Transverse colon (tissue), 3 donors: Measurements from ENCODE around the gene ANK3.

Experiments
- EP300 ChIP-seq: sonication (generic); formaldehyde crosslinking; IDR thresholded peaks from one replicate; pipeline ENCODE4 v1.6.1; 2017; ENCODE audit warnings: antibody characterized with exemption, low read depth
- POLR2A ChIP-seq: fragments of 450-650 bp; IDR thresholded peaks from one replicate; pipeline ENCODE4 v1.6.1; 2016; ENCODE audit warnings: antibody characterized with exemption, mild to moderate bottlenecking, moderate library complexity
- TF ChIP-seq, protein P1 (sequence below), 5 experiments: fragments of 200-600 bp in 3 of 5; fragments of 450-650 bp in 2 of 5; sonication (generic) in 3 of 5; IDR thresholded peaks; 1 replicate in 2 of 5; 2 replicates in 3 of 5; pipeline ENCODE4 v1.5.1; 2016 to 2017; ENCODE audit warnings: antibody characterized with exemption in 5 of 5, inconsistent platforms in 3 of 5, mild to moderate bottlenecking in 2 of 5, moderate library complexity in 1 of 5

GRCh38 chr10:60200682-60201053 lies 189.0 kb downstream of the ANK3 start:
- no peak for TF ChIP-seq POLR2A
- TF ChIP-seq, protein P1, sequence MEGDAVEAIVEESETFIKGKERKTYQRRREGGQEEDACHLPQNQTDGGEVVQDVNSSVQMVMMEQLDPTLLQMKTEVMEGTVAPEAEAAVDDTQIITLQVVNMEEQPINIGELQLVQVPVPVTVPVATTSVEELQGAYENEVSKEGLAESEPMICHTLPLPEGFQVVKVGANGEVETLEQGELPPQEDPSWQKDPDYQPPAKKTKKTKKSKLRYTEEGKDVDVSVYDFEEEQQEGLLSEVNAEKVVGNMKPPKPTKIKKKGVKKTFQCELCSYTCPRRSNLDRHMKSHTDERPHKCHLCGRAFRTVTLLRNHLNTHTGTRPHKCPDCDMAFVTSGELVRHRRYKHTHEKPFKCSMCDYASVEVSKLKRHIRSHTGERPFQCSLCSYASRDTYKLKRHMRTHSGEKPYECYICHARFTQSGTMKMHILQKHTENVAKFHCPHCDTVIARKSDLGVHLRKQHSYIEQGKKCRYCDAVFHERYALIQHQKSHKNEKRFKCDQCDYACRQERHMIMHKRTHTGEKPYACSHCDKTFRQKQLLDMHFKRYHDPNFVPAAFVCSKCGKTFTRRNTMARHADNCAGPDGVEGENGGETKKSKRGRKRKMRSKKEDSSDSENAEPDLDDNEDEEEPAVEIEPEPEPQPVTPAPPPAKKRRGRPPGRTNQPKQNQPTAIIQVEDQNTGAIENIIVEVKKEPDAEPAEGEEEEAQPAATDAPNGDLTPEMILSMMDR (IDR thresholded peaks at IDR 0.05), result no peak
- no peak for TF ChIP-seq EP300
